KOPT-K1 (cell line): ENCODE data around the gene ANKRD39.

Experiments
- H3K27ac ChIP-seq: fragments of 200-600 bp; sonication (generic); 2 replicates; pipeline ENCODE4 v1.5.1; 2016; ENCODE audit warnings: antibody characterized with exemption, mild to moderate bottlenecking, low read depth, low read length; ENCODE audit not compliant: poor library complexity, severe bottlenecking
- H3K36me3 ChIP-seq: fragments of 200-600 bp; sonication (generic); 2 replicates; pipeline ENCODE4 v1.5.1; 2017; ENCODE audit warnings: antibody characterized with exemption, mild to moderate bottlenecking, low read length, moderate library complexity; ENCODE audit not compliant: insufficient read depth
- H3K9me3 ChIP-seq: fragments of 200-600 bp; sonication (generic); 2 replicates; pipeline ENCODE4 v1.5.1; 2017; ENCODE audit warnings: antibody characterized with exemption, low read length, mild to moderate bottlenecking; ENCODE audit not compliant: insufficient read depth, poor library complexity, severe bottlenecking

ANKRD39 gene

DNA sequence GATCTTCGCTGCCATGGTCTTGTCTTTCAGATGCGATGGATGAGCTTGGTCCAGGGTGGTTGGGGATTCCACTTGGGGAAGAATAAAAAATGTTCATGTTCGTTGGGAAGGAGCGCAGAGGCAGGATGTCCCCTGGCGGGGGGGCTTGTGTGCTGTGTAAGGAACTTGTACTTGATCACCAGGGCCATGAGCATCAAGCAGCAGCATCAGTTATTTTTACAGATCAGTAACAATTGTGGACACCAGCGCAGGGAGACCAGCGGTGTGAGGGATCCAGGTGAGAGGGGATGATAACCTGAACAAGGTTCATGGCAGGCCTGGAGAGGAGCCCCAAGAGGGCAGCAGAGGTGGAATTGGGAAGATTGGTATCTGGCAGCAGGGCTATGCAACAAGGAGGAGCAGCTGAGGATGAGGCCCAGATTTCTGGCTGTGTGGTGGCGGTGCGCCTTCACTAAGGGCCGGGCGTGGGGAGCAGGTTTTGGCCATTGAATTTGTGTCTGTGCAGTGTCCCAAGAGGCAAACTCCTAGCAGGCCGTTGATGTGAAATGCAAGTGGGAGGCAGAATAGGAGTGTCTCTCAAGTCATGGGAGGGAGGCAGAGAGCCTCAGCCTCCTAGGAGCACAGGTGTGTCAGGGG is 37.8 kb downstream of the ANKRD39 start:
- no peak overlapping the region for H3K27ac ChIP-seq
- H3K36me3 ChIP-seq: peaks cover 77% of the 10 kb centered on the region
- no peaks in the 10 kb centered on the region for H3K9me3 ChIP-seq

DNA sequence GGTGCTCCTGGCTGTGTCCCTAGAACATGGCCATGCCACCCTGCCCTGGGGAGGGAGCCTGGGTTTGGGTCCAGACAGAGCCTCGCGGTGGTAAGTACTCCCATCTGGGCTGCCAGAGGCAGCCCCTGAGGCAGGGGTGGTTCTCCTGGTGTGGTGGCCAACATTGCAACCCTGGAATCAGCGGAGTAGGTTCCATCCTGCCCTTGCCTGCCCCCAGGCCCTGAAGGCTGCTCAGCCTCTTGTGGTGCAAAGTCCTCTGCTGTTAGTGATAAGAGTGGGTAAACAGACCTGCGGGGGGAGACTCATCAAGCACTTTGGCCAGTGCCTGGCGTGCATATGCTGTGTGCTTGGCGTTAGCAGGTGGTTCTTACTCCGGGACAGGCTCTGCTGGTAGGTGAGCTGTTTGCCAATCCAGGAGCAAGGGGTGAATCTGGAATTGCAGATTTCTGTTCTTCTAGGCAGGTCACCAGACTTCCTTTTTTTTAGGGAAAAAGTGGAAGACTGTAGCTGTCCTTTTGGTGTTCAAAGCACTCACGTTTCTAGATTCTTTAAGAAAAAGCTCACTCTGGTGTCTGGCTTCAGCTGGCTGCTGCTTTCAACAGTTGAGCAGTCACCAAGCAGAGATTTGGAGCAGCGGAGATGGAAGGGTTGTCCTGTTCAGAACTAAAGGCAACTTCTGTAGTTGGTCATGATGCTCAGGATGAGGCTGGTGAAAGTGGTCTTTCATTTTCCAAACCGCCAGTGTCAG is 38.5 kb downstream of the ANKRD39 start:
- peaks cover 70% of the 10 kb centered on the region for H3K36me3 ChIP-seq
- no peak overlapping the region for H3K27ac ChIP-seq
- H3K9me3 ChIP-seq: no peaks in the 10 kb centered on the region

DNA sequence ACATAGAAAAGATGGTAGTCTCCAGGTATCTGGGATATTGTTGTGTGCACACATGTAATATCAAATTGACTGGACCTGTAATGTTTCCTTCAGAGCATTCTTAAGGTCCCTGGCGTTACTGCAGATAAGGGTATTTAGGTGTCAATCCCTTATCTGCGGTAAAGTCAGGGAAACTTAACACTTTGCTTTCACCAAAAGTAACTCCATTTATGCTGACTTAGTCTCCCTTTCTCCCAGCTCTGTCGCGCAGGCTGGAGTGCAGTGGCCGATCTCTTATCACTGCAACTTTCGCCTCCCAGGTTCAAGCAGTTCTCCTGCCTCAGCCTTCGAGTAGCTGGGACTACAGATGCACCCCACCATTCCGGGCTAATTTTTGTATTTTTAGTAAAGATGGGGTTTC is 39.9 kb downstream of the ANKRD39 start:
- Histone ChIP-seq H3K27ac (no peak overlapping the region), H3K9me3 (no peaks in the 10 kb centered on the region), H3K36me3 (peaks cover 56% of the 10 kb centered on the region)

DNA sequence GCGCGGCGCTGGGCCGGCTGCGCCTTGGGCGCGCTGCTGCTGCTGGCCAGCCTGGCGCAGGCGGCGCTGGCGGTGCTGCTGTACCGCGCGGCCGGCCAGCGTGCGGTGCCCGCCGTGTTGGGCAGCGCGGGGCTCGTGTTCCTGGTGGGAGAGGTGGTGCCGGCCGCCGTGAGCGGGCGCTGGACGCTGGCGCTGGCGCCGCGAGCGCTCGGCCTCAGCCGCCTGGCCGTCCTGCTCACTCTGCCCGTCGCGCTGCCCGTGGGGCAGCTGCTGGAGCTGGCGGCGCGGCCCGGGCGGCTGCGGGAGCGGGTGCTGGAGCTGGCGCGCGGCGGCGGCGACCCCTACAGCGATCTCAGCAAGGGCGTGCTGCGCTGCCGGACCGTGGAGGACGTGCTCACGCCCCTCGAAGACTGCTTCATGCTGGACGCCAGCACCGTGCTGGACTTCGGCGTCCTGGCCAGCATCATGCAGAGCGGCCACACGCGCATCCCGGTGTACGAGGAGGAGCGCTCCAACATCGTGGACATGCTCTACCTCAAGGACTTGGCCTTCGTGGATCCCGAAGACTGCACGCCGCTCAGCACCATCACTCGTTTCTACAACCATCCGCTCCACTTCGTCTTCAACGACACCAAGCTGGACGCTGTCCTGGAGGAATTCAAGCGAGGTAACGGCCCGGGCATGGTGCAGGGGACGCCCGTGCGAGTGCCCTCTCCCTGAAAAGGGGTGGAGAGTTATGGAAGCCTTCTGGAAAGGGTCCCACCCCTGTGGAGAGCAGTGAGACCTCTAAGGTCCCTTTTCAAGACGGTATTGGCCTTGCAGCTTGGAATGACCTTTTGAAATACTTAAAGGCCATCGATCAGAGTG is 40.7 kb downstream of the ANKRD39 start:
- Histone ChIP-seq H3K9me3 (no peaks in the 10 kb centered on the region), H3K27ac (peak overlapping the region; percentile 78), H3K36me3 (peaks cover 56% of the 10 kb centered on the region)

DNA sequence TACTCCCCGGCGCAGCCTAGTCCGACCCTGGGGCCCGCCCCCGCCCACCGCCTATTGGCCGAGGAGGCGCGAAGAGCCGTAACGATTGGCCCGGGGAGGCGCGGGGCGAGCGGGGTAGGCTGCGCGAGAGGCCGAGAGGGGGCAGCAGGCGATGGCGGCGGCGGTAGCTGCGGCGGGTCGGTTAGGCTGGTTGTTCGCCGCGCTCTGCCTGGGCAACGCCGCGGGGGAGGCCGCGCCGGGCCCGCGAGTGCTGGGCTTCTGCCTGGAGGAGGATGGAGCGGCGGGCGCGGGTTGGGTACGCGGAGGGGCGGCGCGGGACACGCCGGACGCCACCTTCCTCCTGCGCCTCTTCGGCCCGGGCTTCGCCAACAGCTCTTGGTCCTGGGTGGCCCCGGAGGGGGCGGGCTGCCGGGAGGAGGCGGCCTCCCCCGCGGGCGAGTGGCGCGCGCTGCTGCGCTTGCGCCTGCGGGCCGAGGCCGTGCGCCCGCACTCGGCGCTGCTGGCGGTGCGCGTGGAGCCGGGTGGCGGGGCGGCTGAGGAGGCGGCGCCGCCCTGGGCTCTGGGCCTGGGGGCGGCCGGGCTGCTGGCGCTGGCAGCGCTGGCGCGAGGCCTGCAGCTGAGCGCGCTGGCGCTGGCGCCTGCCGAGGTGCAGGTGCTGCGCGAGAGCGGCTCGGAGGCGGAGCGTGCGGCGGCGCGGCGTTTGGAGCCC is 41.5 kb downstream of the ANKRD39 start, which contains the start of gene CNNM3:
Gene CNNM3, plus strand, starts transcription at position 142 of the 709 bp plus-strand sequence. Its CDS starts 10 bp downstream, at position 152.
- H3K36me3 ChIP-seq: peaks cover 50% of the 10 kb centered on the region
- peak within 1 kb of the TSS; percentile 78 for H3K27ac ChIP-seq
- H3K9me3 ChIP-seq: no peaks in the 10 kb centered on the region

DNA sequence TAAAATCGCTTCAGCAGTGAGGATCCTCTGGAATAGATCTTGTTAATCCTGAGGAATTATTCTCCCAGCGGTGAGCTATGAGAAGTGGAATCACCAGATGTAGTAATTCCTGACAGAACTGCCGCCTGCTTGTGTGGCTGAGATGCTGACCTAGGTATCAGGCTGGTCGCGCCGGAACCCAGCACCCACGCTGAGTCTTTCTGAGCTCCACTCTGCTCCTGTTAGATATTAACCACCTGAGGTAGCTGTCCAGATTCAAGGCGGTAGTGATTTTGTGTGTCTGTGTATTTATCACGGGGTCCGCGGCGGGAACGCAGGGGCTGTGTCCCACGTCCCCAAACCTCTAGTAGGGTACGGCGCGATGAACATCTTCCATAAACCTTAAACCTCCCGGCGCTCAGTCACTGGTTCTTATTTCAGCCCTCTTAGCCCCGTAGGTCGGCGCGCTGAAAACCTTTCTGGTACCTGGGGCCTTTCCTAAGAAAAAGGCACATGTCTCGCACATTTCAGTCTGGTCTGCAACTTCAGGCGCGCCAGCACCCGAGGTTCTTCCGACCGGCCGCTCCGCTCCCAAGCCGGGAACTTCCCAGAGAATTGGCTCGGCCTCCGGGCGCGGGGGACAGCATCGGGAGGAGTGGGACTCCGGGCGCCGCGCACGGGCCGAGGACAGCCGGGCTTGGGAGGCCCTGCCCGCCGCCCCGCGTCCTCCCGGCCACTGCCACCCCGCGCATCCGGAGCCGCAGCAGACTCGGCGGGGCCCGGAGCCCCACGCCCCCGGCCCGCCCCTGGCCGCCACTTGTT is 42.3 kb downstream of the ANKRD39 start:
- Histone ChIP-seq H3K27ac (peak overlapping the region; percentile 78), H3K9me3 (no peaks in the 10 kb centered on the region), H3K36me3 (peaks cover 42% of the 10 kb centered on the region)

DNA sequence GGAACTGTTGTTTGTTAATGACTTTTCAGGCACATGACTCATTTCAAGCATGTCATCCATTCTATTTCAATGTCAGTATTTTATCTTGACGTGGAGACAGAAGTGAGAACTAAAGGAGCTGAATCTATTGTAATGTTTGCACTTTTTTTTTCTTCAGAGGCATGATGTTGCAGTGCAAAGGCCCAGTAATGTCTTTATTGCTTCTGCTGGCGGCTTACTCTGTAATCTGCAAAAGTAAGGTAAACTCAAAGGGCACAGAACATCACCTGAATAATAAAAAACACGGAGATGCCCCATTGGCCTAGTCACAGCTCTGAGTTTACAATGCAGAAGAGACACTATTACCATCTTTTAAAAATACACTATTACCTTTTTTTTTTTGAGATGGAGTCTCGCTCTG is 44.2 kb downstream of the ANKRD39 start:
- Histone ChIP-seq H3K9me3 (no peaks in the 10 kb centered on the region), H3K27ac (no peak overlapping the region), H3K36me3 (peaks cover 27% of the 10 kb centered on the region)

DNA sequence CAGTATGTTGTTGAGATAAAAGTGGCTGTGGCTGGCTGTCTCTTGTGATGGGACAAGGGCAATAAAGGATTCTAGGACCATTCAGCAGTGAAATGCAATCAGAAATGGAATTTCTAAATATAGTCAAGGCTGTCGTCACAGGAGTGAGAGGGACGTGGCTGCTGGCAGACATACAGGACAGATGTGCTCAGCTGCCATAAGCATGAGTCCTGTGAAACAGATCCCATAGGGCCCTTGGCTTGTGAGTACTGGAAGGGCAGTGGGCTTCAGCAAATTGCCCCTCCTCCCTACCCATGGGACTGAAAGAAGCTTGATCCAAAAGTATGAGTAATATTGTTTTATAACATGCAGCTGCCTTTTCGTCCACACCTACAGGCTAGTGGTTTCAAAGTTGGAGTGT is 45.9 kb downstream of the ANKRD39 start:
- peaks cover 12% of the 10 kb centered on the region; the same call in 1 of the 2 replicates for H3K36me3 ChIP-seq
- no peak overlapping the region for H3K27ac ChIP-seq
- H3K9me3 ChIP-seq: no peaks in the 10 kb centered on the region

DNA sequence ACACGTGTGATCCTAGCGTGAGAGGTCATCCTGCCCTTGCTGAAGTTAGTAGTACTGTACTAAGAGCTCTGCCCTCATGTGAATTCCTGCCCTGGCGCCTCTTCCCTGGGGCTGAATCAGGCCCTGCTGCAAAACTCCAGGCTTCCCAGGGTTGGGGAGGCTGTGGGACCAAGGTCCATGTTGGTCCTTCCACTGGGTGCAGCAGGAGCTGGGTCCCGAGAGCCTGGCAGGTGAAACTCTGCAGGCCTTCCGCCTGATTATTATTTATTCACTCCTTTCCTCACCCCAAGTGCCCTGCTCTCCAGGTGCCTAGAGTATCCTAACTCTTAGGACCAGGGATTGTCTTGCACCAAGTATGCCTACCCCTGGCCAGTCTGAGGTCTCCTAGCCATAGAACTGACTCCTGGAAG is 47.0 kb downstream of the ANKRD39 start:
- peak overlapping the region; percentile 52 for H3K27ac ChIP-seq
- no peaks in the 10 kb centered on the region for H3K9me3 ChIP-seq
- H3K36me3 ChIP-seq: peaks cover 12% of the 10 kb centered on the region; the same call in 1 of the 2 replicates

DNA sequence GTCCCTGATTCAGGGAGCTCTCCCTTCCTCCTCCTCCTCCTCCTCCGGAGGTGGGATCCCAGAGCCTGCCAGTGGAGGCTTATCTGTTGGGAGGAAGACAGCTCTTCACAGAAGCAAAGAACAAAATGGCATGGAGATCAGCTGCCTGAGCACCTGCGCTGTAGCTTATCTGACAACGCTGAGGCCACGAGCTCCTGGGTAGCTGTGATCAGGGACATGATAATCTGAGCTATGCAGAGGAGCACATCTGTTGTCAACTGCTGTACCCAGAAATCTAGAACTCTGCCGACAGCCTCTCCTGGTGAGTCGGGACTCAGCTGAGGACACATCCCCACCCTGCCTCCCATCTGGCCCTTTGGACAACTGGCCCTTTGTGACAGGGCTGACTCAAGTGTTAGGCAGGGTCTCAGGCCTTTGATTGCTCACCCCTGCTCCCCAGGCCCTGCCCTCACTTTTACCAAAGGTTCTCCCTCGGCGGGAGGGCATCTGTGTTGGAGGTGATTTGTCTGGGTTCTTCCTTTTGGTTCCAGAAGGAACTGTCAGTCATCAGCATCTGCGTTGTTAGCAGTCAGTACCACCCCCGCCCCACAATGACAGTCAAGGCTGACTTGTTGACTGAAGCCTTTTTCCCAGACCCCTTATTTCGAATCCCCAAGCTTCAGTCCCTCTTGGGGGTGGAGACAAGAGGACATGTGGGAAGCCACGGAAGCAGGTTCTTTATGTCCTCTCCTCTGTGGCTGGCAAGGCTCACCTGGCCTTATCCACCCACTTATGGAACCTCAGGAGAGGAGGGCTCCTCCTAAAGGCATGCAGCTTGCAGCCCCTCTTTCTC is 47.6 kb downstream of the ANKRD39 start:
- no peaks in the 10 kb centered on the region for H3K9me3 ChIP-seq
- H3K27ac ChIP-seq: peak overlapping the region; percentile 52
- H3K36me3 ChIP-seq: peaks cover 12% of the 10 kb centered on the region; the same call in 1 of the 2 replicates

DNA sequence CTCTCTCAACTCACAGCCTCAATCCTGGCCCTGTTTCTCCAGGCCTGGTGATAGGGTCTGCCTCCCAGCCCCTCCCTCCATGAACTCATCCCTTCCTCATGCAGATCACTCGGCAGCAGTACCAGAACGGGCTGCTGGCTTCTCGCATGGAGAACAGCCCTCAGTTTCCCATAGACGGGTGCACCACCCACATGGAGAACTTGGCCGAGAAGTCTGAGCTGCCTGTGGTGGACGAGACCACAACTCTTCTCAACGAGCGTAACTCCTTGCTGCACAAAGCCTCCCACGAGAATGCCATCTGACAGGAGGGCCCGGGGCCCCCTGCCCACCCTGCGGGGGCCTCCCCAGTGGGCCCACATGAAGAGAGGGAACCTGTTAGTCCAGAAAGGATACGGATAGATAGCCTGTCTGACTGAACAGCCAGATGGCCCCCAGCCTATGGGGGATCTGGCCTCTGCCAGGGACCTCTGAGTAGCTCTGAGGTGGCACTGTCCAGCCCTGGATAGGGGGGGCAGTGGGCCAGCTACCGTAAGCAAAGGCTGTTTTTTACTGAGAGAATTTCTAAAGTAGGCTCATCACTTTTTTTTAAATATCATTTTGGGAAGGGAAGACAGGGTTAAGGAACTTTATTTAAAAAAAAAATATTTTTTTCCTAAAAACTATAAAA is 48.5 kb downstream of the ANKRD39 start:
- Histone ChIP-seq H3K9me3 (no peaks in the 10 kb centered on the region), H3K36me3 (peaks cover 12% of the 10 kb centered on the region; the same call in 1 of the 2 replicates), H3K27ac (peak overlapping the region; percentile 52)

DNA sequence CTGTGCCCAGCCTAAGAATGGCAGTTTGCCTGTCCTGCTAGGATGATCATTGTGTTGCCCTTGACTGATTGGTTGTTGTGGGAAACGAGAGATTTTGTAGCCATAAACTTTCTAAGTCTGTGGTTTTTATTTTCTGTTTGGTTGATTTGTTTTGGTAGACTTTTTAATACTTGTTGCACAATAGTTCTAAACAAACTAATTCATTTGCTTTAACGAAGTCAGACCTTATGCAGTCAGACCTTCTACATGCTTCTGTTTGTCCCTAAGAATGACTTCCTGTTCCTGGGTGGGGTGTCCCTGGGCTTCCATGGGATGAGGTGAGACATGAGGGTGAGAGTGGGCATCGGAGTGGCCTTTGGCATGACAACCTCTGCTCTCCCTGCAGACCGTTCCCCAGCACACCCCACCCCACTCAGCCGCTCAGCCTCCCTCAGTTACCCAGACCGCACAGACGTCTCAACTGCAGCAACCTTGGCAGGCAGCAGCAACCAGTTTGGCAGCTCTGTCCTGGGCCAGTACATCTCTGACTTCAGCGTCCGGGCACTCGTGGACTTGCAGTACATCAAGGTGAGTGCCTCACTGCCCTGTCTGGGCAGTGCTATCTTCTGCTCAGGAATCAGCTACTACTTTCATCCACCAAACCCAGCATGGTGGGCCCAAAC is 49.5 kb downstream of the ANKRD39 start:
- Histone ChIP-seq H3K27ac (no peak overlapping the region), H3K36me3 (peaks cover 12% of the 10 kb centered on the region; the same call in 1 of the 2 replicates), H3K9me3 (no peaks in the 10 kb centered on the region)
